Measurements from ENCODE around the gene DOCK2.
"Not testable (repeated sequence)": the region's sequence is repeated elsewhere in the genome, so short reads cannot be mapped to it uniquely, and the experiment has no call there.

- TF ChIP-seq POLR2AphosphoS5 (IDR thresholded peaks at IDR 0.05; ENCODE audit: low read depth, low read length) = not testable (repeated sequence)
- TF ChIP-seq, protein P1, sequence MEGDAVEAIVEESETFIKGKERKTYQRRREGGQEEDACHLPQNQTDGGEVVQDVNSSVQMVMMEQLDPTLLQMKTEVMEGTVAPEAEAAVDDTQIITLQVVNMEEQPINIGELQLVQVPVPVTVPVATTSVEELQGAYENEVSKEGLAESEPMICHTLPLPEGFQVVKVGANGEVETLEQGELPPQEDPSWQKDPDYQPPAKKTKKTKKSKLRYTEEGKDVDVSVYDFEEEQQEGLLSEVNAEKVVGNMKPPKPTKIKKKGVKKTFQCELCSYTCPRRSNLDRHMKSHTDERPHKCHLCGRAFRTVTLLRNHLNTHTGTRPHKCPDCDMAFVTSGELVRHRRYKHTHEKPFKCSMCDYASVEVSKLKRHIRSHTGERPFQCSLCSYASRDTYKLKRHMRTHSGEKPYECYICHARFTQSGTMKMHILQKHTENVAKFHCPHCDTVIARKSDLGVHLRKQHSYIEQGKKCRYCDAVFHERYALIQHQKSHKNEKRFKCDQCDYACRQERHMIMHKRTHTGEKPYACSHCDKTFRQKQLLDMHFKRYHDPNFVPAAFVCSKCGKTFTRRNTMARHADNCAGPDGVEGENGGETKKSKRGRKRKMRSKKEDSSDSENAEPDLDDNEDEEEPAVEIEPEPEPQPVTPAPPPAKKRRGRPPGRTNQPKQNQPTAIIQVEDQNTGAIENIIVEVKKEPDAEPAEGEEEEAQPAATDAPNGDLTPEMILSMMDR (IDR thresholded peaks at IDR 0.05) = not testable (repeated sequence)
- TF ChIP-seq, protein P2, sequence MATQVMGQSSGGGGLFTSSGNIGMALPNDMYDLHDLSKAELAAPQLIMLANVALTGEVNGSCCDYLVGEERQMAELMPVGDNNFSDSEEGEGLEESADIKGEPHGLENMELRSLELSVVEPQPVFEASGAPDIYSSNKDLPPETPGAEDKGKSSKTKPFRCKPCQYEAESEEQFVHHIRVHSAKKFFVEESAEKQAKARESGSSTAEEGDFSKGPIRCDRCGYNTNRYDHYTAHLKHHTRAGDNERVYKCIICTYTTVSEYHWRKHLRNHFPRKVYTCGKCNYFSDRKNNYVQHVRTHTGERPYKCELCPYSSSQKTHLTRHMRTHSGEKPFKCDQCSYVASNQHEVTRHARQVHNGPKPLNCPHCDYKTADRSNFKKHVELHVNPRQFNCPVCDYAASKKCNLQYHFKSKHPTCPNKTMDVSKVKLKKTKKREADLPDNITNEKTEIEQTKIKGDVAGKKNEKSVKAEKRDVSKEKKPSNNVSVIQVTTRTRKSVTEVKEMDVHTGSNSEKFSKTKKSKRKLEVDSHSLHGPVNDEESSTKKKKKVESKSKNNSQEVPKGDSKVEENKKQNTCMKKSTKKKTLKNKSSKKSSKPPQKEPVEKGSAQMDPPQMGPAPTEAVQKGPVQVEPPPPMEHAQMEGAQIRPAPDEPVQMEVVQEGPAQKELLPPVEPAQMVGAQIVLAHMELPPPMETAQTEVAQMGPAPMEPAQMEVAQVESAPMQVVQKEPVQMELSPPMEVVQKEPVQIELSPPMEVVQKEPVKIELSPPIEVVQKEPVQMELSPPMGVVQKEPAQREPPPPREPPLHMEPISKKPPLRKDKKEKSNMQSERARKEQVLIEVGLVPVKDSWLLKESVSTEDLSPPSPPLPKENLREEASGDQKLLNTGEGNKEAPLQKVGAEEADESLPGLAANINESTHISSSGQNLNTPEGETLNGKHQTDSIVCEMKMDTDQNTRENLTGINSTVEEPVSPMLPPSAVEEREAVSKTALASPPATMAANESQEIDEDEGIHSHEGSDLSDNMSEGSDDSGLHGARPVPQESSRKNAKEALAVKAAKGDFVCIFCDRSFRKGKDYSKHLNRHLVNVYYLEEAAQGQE (IDR thresholded peaks at IDR 0.05; ENCODE audit: insufficient read depth in 1 of 2, low read depth in 2 of 2, low read length in 1 of 2) = not testable (repeated sequence)
Observed at GRCh38 chr5:169834540-169834939, 197.5 kb downstream of the DOCK2 start.
